Measurements from ENCODE around the gene EXOC6B.

EXOC6B gene

DNA sequence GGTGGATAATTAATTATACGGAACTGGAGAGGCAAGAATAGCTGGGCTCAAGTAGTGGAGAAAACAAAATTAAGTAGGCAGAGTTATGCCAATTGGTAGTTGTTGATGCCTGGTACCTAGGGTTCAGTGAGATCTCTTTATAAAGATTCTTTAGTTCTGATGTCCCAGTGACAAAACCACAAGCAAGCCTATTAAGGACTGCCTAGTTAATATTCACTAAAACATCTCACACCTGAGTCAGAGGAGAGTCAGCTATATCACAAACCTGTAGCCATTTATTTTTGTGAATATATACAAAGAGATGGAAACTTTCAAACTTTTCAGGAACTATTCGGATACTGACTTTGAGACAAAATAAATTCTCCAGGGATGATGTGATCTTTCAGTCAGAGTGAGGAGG lies 464.3 kb downstream of the EXOC6B start:
- no peak for DNase-seq (ENCODE audit: low spot score)

DNA sequence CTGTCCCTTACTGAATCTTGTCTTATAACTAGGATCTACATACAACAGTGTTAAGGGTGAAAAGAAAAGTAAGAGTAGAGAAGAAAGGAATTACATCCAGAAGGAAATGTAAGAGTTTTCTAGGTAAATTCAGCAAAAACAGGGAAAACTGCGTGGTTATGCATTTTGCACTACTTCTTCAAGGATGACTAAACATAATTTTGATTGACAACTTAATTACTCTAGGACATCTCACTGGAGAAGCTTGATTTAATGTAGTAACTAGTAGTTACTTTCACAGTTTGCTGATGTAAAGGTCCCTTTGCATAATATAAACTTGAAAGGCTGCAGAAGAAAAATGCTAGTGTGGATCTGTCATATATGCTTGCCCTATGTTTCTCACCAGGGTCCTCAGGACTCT lies 464.8 kb downstream of the EXOC6B start:
- no peak for DNase-seq (ENCODE audit: low spot score)

GRCh38 chr2:72350852-72351251 lies 475.0 kb downstream of the EXOC6B start:
- no peak for DNase-seq (ENCODE audit: low spot score)

- no peak for DNase-seq (ENCODE audit: low spot score)
Measured at GRCh38 chr2:72349016-72349415, 476.8 kb downstream of the EXOC6B start.

GRCh38 chr2:72347081-72347480 lies 478.8 kb downstream of the EXOC6B start:
- no peak for DNase-seq (ENCODE audit: low spot score)

DNA sequence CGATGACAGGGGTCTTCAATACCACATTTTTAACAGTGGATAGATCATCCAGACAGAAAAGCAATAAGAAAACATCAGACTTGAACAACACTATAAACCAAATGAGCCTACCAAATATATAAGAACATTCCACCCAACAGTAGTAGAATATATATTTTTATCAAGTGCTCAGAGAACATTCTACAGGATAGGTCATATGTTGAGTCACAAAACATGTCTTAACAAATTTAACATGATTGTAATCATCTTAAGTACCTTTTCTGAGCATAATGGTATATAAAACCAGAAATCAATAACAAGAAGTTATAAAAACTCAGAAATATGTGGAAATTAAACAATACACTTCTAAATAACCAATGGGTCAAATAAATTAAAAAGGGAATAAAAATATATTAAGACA lies 484.2 kb downstream of the EXOC6B start:
- no peak for DNase-seq (ENCODE audit: low spot score)

DNA sequence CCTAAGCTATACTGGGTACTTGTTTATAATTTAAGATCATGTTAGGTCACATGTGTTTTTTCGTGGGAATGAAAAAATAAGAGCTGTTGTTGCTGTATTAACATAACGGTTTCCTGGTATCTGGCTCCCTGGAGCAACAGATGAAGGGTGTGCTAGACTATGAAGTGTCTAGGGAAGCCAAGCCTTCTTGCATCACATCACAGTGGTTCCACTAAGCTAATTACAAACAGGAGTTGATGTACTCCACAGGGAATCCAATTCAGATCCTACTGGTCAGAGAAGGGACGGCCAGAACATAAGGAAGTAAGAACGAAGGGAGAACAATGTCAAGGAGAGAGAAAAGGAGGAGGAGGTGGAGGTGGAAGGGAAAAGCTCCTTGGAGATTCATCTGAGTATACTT lies 485.2 kb downstream of the EXOC6B start:
- no peak for DNase-seq (ENCODE audit: low spot score)

DNA sequence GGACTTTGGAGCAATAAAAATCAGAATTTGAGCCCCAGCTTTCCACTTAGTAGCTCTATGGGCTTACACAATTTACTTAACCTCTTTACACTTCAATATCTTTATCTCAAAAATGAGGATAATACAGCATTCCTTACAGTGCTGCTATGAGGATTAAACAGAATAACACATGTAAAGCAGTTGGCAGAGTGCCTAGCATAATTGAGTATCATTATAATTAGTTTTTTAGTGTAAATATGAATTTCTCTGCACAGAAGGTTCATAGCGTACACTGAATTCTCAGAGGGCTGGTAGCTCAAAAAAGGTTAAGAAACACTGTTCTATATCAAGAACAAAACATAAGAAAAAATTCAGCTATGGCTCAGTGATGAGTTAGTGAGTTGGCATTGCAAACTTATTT lies 487.8 kb downstream of the EXOC6B start:
- DNase-seq (ENCODE audit: low spot score): no peak

DNA sequence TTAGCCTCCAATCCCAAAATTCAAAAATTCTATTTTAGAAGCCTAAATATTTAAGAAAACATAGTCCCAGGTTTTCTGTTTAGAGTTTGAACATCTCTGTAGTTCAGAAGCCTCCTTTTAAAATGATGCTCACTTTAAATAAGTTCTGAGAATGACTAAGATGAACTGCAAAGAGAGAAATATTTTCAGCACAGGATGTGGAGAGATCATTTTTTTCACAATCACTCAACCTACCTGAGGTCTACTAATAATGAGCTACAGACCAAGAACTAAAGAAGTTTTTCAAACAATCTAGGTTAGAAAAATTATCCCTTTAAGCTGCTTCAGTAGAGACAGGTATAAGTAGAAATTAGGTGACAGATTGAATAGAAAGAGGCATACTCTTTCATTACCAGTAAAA lies 493.1 kb downstream of the EXOC6B start:
- DNase-seq (ENCODE audit: low spot score): no peak

GRCh38 chr2:72330652-72331051 lies 495.2 kb downstream of the EXOC6B start:
- DNase-seq (ENCODE audit: low spot score): no peak

GRCh38 chr2:72326759-72327158 lies 499.1 kb downstream of the EXOC6B start:
- no peak for DNase-seq (ENCODE audit: low spot score)

DNA sequence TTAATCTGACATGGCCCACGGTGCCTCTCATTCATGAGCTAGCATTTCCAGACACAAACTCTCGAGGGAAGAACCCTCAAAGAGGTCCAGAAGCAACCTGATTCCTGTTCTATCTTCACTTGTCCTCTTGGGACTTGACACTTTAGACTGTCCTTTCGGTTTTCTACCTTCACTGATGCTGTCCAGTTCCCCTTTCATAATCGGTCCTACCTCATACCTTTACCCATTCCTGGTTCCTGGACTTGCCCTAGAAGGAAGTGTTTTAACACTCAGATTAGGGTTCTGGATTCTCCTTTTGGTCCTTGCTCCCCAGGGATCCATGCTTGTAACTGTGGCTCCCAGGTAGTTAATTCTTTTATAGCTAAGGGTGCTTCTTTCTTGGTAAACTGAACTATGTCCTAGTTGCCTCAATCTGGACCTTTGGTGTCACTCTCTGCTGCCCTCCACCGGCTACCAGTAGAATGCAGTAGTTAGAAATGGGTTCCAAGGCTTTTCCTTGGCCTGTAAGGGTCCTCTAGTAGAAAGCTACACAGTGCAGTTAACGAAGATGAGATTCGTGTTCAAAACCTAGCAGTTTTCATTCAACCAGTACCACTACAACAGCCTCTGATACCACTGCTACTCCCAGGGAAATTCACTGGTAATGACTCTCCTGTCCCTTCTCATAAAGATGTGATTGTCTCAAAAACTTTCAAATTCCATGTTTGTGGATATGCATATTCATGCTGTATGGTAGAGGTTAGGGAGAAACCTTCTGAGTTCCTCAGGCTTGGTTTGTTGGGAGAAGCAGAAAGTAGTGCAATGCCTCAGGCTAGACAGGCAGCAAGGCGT lies 500.0 kb downstream of the EXOC6B start:
- DNase-seq (ENCODE audit: low spot score): no peak

GRCh38 chr2:72316774-72317173 lies 509.1 kb downstream of the EXOC6B start:
- DNase-seq (ENCODE audit: low spot score): no peak

- DNase-seq (ENCODE audit: low spot score): no peak
Measured at GRCh38 chr2:72300147-72300684, 525.6 kb downstream of the EXOC6B start.

DNA sequence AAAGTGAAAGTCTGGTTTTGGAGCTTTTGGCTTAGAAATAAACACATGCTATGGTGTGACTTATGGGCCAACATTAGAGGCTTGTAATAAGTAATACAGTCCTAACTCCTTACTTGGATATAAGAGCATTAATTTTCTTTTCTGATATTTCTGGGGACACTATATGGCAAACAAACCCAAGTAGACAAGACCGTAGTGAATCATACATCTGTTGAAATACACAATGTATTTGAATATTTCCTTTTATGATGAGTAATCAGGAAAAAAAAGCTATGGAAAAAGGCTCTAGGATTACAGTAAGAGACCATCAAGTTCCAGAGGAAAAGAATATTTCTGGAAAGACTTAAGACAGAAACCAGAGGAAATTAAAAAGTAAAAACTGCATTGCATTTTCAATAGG lies 532.2 kb downstream of the EXOC6B start:
- DNase-seq (ENCODE audit: low spot score): no peak

- no peak for DNase-seq (ENCODE audit: low spot score)
Measured at GRCh38 chr2:72292433-72292832, 533.4 kb downstream of the EXOC6B start.

DNA sequence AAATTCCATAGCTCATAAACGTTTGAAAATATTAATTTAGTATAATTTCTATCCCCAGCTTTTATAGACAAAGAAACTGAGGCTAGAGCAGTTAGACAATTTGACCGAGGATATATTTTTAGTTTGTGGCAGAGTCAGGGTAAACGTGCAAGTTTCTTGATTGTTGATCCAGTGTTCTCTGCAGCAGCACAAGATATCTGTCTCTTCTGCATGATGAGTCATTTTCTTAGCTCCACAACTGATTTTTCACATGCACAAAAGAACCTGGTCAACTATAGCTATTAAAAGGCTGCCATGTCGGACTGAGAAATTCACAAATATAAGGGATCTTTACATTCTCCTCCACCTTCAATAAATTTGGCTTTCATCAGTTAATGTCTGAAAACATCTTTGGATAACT lies 534.8 kb downstream of the EXOC6B start:
- no peak for DNase-seq (ENCODE audit: low spot score)

GRCh38 chr2:72289736-72290135 lies 536.1 kb downstream of the EXOC6B start:
- DNase-seq (ENCODE audit: low spot score): no peak

- no peak for DNase-seq (ENCODE audit: low spot score)
Measured at GRCh38 chr2:72289283-72289682, 536.5 kb downstream of the EXOC6B start.

GRCh38 chr2:72278046-72278445 lies 547.8 kb downstream of the EXOC6B start:
- no peak for DNase-seq (ENCODE audit: low spot score)

- DNase-seq (ENCODE audit: low spot score): no peak
Measured at GRCh38 chr2:72276876-72277275, 549.0 kb downstream of the EXOC6B start.

DNA sequence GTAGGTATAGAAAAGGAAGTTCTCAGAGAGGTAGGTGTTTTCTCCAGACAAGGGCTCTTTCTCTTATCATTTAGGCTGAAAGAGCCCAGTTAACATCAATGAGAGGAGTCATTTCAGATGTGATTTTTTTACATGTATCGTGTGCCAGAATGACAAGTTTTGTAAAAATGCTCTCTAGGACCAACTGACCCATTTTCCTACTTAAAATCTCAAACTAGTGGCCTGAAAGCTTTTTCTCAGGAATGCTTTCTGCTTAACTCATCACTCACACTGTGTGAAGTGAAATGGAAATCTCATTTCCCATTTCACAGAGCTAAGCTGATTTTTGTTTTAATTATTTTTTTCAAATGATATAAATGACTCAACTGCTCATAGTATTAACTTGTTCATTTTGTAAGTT lies 549.5 kb downstream of the EXOC6B start:
- DNase-seq (ENCODE audit: low spot score): no peak

GRCh38 chr2:72275084-72275483 lies 550.7 kb downstream of the EXOC6B start:
- no peak for DNase-seq (ENCODE audit: low spot score)

DNA sequence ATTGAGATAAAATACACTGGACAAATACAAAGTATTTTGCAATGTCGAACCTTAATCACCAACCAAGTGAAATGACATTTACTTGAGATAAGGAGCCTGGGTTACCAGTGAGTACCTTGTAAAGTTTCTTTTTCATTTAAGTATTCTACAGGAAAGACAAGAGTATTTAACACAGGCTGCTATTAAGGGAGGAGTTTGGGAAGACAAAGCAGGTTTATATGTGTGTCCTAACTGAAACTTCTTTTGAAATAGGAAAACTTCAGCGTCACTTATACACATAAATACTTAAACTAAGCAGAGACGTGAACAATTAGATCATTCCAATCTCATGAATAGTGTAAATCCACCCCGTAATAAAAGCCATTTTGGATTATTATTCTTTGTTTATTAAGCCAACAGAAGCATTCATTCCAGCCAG lies 551.4 kb downstream of the EXOC6B start:
- no peak for DNase-seq (ENCODE audit: low spot score)

Data from Ammon's horn (tissue), 1 donor.